T1000 (cell line): ENCODE measurements around the gene ZG16.
"Not testable (repeated sequence)": the region's sequence is repeated elsewhere in the genome, so short reads cannot be mapped to it uniquely, and the experiment has no call there.

Experiments
- DNase-seq: peaks from one replicate; lab custom pipeline; 2025; ENCODE audit warnings: mixed read lengths; lab: John Stamatoyannopoulos, UW

ZG16 gene, protein sequence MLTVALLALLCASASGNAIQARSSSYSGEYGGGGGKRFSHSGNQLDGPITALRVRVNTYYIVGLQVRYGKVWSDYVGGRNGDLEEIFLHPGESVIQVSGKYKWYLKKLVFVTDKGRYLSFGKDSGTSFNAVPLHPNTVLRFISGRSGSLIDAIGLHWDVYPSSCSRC

DNA sequence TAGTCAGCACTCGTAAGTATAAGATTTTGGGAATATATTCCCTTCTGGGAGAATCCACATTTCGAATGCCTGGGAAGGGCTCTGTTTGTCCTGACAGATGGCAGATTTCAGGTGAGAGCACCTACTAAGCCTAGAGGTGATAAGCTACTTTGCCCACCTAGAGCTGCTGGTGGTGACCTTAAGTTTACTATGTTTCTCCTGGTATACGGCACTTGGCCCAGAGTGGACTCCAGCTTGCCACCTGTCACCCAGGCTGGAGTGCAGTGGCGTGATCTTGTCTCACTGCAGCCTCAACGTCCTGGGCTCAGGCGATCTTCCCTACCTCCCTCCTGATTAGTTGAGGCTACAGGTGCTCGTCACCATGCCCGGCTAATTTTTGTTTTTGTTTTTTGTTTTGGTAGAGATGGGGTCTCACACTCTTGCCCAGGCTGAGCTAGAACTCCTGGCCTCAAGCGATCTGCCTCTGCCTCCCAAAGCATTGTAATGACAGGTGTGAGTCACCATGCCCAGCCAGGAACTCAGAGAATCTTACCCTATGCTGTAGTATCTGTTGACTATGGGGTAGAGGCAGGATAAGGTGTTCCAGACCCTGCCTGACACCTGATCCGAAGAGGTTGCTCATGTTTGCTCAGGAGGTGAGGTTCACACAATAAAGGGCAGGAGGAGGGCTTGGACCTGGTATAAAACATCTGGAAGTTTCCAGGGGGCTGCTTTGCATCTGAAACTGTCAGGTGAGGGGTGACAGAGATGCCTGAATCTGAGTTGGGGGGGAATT lies at the start of gene ZG16:
TSS of gene ZG16 (plus strand) at position 681 of the 775 bp plus-strand sequence. CDS start 1,011 bp downstream, outside the sequence.
- no peak for DNase-seq

DNA sequence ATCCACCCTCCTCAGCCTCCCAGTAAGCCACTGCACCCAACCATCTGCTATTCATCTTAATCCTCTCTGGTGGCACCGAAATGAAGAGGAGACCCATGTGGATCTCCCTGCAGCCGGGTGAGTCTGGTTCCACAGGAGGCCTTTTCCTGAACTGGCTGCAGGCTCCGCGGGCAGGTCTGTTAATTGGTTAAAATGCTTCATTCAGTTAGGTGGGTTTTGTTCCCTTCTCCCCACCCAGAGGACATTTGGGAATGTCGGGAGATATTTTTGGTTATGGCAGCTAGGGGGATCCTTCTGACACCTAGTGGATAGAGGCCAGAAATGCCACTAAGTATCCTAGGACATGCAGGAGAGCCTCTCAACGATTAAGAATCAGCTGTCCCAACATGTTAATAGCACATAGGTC lies 48.9 kb upstream of the ZG16 start:
- no peak for DNase-seq

DNA sequence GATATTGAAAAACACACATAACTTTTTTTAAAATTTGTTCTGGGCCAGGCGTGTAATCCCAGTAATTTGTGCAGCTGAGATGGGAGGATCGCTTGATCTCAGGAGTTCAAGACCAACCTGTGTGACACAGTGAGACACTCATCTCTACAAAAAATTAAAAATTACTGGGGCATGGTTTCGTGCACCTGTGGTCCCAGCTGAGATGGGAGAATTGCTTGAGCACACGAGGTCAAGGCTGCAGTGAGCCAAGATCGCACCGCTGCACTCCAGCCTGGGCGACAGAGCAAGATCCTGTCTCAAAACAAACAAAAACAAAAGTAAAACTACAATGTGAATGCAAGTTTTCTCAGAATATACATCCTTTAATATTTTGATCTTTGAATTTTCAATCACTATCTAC lies 47.4 kb upstream of the ZG16 start:
- DNase-seq = no peak

DNA sequence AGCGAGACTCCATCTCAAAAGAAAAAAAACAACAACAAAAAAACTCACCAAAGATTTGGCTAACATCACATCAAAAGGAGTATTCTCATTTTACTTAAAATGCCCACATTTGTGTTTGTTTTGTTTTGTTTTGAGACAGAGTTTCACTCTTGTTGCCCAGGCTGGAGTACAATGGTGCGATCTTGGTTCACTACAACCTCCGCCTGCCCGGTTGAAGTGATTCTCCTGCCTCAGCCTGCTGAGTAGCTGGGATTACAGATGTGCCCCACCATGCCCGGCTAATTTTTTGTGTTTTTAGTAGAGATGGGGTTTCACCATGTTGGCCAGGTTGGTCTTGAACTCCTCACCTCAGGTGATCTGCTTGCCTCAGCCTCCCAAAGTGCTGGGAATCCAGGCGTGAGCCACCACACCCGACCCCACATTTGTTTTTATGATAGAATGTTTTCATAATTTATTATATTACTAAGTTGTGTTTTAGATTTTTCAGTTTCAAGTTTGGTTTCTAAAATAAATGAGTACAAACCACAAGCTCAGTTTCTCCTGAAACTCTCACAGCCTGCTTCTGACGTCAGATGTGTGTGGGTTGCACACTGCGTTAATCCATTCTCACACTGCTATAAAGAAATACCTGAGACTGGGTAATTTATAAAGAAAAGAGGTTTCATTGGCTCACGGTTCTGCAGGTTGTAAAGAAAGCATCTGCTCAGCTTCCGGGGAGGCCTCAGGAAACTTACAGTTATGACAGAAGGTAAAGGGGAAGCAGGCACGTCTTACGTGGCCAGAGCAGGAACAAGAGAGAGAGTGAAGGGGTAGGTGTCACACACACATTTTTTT lies 46.1 kb upstream of the ZG16 start:
- not testable (repeated sequence) for DNase-seq

DNA sequence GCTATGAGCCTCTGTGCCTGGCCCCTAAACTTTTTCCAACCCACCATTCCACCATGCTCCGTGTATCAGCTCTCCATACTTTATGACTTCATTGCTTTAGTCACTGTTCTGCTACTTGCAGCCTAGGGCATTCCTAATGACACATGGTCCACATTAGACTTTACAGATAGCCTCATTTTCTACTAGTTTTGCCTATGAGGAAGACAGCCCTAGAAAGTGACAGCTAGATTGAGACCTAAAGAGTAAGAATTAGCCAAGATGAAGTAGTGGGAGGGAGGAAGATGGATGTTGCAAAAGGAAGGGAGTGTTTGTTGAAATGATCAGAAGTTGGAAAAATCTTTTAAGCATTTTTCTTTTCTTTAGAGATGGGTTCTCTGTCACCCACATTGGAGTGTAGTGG lies 43.3 kb upstream of the ZG16 start:
- DNase-seq = no peak

DNA sequence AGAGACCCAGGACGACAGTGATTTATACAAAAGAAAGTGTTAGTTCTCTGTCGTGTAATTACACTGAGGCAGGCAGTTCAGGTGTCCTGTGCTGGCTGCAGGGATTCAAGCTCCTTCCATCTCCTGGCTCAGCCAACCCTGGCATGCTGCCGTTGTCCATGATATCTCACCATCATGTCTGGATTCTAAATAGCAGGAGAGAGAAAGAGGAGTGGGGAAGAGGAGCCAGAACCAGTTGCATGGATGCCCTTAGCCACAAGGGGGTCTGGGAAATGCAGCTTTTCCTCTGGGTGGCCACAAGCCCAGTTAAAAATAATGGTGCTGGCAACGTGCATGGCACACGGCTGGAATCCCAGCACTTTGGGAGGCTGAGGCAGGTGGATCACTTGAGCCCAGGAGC lies 41.9 kb upstream of the ZG16 start:
- DNase-seq = no peak

DNA sequence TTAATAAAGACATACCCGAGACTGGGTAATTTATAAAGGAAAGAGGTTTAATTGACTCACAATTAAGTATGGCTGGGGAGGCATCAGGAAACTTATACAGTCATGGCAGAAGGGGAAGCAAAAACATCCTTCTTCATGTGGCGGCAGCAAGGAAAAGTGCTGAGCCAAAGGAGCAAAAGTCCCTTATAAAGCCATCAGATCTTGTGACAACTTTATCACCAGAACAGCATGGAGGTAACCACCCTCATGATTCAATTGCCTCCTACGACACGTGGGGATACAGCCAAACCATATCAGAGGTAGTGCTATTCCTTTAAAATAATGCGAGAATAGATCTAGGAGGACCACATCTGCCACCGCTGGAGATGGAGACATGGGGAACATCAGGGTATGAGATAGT lies 41.3 kb upstream of the ZG16 start:
- DNase-seq = no peak

DNA sequence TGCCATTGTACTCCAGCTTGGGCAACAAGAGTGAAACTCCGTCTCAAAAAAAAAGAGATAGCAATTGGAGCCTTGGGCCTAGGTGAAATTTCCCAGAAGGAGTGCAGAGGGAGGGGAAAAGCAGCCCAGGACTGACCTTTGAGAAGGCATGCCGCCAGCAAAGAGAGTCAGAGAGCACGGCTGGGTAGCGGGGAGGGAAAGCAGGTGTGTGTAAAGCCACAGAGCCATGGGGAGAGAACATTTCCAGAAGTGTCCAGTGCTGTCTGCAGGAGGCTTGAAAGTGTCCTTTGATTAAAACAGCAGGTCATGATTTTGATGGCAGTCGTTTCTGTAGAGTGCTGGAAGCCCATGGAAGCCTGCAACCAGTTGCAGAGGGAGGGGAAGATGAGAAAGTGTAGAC lies 40.3 kb upstream of the ZG16 start:
- DNase-seq = no peak

DNA sequence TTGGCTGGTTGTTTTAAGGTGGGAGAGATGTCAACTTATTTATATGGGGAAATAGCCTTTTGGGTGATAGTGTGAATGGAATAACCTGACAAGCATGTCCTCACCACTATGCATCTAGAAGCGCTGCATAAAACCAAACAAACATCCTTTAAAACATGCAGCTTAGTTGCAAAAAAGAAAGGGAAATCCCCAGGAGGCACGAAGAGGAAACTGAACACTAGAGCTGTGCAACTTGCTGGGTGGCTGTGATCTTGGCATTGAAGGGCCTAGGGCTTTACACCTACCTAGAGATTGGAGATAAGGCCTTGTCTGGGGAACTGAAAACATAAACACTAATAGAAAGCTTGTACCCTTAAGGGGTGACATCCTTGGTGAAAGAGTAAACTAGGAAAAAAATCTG lies 39.5 kb upstream of the ZG16 start:
- no peak for DNase-seq

DNA sequence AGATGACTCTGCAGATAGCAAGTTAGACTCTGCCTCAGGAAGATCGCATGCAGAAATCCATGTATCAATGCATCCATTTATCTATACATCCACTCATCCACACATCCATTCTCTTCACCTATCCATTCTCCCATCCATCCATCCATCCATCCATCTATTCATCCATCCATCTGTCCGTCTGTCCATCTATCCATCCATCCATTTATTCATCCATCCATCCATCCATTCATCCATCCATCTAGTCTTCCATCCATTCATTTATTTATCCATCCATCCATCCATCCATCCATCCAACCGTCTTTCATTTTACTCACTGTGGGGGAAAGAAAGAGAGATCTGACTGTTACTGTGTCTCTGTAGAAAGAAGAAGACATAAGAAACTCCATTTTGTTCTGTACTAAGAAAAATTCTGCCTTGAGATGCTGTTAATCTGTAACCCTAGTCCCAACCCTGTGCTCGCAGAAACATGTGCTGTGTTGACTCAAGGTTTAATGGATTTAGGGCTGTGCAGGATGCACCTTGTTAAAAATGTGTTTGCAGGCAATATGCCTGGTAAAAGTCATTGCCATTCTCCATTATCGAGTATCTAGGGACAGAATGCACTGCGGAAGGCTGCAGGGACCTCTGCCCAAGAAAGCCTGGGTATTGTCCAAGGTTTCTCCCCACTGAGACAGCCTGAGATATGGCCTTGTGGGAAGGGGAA lies 38.0 kb upstream of the ZG16 start:
- DNase-seq = not testable (repeated sequence)

DNA sequence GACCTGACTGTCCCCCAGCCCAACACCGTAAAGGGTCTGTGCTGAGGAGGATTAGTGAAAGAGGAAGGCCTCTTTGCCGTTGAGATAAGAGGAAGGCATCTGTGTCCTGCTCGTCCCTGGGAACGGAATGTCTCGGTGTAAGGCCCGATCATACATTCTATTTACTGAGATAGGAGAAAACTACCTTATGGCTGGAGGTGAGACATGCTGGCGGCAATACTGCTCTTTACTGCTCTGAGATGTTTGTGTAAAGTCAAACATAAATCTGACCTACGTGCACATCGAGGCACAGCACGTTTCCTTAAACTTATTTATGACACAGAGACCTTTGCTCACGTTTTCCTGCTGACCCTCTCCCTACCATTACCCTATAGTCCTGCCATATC lies 37.4 kb upstream of the ZG16 start:
- DNase-seq = not testable (repeated sequence)

DNA sequence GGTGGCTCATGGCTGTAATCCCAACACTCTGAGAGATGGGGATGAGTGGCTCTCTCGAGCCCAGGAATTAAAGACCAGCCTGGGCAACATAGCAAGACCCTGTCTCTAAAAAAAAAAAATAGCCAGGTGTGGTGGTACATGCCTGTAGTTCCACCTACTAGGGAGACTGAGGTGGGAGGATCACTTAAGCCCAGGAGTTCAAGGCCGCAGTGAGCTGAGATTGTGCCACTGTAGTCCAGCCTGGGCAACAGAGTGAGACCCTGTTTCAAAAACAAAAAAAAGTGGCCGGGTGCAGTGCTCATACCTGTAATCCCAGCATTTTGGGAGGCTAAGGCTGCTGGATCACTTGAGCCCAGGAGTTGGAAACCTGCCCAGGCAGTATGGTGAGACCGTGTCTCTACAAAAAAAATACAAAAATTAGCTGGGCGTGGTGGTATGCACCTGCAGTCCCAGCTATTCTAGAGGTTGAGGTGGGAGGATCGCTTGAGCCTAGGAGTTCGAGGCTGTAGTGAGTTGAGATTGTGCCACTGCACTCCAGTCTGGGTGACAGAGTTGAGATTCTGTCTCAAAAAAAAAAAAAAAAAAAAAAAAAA lies 35.3 kb upstream of the ZG16 start:
- no peak for DNase-seq

DNA sequence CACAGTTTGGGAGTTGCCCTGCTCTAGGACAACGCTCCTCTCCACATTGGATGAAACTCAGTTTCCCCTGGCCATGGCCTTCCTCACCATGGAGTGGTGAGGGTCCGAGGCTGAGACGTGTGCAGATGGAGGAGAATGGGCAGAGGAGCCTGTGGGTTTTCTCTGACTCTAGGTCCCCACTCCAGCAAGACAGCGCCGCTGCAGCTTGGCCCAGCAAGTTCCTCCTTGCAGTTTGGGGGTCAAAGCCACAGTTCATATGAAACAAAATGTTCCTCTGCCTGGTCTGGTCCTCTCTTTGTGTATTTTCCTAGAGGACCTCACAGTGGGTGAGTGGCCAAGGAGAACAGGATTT lies 34.6 kb upstream of the ZG16 start:
- no peak for DNase-seq

DNA sequence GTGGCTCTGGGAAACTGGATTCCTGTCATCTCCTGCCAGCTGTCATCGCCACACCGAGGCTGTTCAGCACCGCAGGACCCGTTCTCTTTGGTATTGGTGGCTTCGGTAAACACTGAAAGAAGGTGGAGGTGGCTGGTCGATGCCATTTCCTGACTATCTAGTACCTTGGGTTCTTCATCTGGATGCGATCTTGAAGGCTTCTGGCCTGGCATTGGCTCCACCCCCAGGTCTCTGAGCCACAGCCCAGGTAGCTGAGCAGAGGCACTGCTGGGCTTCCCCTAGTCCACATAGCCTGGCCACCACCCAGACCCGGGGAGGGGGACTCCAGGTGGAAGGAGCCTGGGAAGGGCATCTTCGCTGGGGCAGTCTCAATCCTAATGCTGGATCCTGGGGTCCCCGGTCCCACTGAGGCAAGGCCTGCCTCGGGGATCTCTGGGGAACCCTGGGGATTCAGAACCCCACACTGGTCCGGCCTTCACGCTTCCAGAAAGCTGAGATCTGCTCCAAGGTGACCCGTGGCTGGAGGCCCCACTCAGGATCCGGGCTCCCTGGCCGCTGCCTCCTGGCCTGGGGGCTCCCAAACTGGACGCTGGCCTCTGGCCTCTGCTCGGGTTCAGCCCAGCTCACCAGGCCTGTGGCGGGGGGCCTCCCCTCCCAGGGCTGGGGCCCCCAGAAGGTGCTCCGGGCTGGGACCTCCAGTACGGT lies 34.1 kb upstream of the ZG16 start:
- DNase-seq = no peak

DNA sequence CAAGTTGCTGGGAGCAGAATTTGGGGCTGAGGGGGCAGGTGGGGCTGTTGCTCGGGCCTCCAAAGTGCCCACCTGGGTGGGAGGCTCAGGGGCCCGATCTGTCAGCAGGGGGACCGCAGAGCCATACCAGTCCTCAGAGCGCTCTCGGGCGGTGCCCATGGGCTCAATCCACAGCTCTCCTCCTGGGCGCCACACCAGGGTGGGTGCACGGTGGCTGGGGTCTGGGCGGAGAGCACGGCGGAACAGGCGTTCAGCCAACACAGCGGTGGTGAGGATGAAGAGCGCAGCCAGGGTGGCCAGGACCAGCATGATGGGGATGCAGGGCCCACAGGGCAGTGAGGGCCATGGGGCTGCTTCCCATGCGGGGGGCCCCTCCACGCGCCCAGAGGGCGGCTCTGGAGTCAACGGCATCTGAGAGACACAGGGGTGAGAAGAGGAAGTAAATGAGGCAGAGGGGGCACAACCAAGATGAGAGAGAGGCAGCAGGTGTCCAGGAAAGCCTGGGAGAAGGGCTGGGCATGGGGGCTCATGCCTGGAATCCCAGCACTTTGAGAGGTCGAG lies 33.4 kb upstream of the ZG16 start:
- DNase-seq = no peak

DNA sequence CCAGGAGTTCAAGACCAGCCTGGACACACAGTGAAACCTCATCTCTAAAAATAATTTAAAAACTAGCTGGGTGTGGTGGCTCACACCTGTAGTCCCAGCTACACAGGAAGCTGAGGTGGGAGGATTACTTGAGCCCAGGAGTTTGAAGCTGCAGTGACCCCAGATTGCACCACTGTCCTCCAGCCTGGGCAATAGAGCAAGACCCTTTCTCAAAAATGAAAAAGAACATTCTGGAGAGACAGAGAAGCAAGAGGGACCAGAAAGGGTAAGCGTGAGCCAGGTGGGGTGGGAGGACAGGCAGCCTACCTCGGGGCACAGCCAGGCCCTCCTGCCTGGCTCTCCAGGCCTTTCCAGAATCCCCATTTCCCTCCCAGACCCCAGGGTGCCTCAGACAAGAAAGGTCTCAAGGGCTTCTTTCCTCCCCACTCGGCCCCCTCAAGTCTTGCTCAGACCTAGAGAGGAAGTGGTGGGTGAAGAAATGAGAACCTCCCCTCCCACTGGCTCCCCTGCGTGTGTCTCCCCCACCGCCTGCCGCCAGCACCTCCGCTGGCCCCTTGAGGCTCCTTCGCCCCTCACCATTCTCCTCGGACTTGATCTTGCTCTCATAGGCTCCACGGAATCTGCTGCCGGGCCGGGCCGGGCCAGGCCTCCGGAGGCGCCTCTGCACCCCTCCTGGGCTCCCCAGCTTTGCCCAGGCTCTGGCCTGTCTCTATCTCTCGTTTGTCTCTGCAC lies 32.8 kb upstream of the ZG16 start:
- DNase-seq = no peak

DNA sequence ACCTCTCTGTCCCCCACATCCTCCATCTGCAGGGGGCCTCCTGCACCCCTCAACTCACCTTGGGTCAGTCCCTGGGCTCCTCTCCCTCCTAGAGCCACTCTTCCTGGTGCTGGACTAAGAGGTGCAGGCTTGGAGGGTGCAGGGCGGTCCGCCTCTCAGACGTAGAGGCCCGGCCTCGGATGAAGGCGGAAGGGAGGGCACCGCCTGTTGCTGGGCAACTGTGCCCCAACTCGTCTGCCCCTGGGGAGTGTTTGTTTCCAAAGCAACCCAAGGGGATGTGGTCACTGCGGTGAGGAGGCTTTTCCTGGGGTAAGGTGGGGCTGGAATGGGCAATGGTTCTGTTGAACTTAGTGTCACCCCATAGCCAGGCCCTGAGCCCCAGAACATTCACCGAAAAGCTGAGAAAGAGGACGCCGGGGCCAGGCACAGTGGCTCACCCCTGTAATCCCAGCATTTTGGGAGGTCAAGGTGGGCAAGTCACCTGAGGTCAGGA lies 32.2 kb upstream of the ZG16 start, which contains the start of gene C16orf54:
TSS of gene C16orf54 (minus strand) at position 138 of the 493 bp plus-strand sequence. CDS start 1,039 bp downstream, outside the sequence.
- DNase-seq = no peak

DNA sequence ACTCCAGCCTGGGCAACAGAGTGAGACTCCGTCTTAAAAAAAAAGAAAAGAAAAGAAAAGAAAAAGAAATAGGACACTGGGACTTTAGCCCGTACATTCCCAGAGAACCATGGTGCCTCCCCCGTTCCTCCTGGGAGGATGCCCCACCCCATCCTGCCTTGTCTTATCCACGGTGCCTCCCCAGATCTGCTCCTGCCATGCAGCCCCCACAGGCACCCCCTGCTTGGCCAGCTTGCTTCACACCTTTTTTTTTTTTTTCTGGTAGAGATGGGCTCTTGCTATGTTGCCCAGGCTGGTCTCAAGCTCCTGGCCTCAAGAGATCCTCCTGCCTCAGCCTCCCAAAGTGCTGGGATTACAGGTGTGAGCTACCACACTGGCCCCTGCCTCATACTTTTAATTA lies 31.5 kb upstream of the ZG16 start:
- DNase-seq = not testable (repeated sequence)

DNA sequence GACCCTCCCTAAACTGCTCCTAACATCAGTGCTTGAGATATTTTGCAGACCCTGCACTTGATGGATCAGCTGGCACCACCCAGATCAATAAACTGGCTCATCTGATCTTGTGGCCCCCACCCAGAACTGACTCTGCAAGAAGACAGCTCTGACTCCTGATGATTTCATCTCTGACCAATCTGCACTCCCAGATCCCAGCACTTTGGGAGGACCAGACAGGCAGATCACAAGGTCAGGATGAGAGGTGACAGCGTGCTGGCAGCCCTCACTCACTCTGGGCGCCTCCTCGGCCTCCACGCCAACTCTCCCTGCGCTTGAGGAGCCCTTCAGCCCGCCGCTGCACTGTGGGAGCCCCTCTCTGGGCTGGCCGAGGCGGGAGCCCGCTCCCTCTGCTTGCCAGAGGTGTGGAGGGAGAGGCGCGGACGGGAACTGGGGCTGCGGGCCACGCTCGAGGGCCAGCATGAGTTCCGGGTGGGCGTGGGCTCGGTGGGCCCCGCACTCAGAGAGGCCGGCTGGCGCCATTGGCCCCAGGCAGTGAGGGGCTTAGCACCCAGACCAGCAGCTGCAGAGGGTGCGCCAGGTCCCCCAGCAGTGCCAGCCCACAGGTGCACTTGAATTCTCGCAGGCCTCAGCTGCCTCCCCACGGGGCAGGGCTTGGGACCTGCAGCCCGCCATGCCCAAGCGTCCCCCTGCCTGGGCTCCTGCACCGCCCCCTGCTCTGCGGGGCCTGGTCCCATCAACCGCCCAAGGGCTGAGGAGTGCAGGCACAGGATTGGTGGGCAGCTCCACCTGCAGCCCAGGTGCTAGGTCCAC lies 29.9 kb upstream of the ZG16 start:
- DNase-seq = no peak
